Measurements from ENCODE around the gene TMEM100. TPM values are rescaled to one million over a fixed set of nuclear protein-coding genes. Genes with fewer than 3 reads are reported as not detected.
"Not testable (repeated sequence)": the region's sequence is repeated elsewhere in the genome, so short reads cannot be mapped to it uniquely, and the experiment has no call there.

The TMEM100 gene
- total RNA-seq, 1 experiment from 2014 or later: 1.7 TPM

DNA sequence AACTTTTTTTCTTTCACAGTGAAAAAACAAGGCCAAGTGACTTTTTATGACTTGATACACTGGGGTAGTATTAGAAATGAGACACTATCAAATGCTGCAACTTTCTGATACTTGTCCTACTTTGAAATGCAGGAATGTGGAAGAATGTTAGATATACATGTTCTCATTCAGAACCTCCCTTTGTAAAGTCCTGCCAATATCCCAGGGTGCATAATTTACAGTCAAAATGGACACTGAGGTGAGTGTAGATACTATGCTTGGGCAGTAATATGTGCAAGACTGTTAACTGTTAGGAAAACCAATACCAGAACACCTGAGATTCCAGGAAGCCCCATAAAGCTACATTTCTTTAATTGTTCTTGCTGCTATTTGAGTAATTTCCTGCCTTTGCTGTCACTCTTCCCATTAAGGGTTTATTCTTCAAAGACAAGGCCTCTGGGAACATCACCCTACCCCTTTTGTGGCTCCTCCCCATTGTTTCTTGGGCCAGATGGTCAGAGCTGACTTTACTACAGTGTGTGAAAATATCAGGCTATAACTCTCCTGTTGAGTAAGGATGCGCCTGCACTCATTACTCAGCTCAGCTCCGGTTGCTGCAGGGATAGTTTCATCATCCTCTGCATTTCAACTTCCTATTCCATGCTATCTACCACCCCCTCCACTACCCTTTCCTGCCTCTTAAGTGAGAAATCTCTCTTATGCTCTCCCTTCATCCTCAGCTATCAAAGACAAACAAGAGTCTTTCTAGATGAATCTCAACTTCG, 48.7 kb downstream of the TMEM100 start:
- no peaks in the 10 kb centered on the region for H3K9me3 Mint-ChIP-seq (ENCODE audit: unreplicated experiment)
- peak; percentile 70 for DNase-seq (ENCODE audit: unreplicated experiment)
- POLR2A ChIA-PET: no interaction called here
- intact Hi-C loops (cut with micrococcal nuclease): no loop called here
- H3K27ac Mint-ChIP-seq (ENCODE audit: low read depth, unreplicated experiment): peak overlapping the region; percentile 46
- H3K27me3 Mint-ChIP-seq (ENCODE audit: insufficient read depth, unreplicated experiment): peaks cover 16% of the 10 kb centered on the region
- peaks cover 19% of the 10 kb centered on the region for H3K4me1 Mint-ChIP-seq (ENCODE audit: insufficient read depth, unreplicated experiment)
- TF ChIP-seq, protein P1, sequence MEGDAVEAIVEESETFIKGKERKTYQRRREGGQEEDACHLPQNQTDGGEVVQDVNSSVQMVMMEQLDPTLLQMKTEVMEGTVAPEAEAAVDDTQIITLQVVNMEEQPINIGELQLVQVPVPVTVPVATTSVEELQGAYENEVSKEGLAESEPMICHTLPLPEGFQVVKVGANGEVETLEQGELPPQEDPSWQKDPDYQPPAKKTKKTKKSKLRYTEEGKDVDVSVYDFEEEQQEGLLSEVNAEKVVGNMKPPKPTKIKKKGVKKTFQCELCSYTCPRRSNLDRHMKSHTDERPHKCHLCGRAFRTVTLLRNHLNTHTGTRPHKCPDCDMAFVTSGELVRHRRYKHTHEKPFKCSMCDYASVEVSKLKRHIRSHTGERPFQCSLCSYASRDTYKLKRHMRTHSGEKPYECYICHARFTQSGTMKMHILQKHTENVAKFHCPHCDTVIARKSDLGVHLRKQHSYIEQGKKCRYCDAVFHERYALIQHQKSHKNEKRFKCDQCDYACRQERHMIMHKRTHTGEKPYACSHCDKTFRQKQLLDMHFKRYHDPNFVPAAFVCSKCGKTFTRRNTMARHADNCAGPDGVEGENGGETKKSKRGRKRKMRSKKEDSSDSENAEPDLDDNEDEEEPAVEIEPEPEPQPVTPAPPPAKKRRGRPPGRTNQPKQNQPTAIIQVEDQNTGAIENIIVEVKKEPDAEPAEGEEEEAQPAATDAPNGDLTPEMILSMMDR (IDR thresholded peaks at IDR 0.05; ENCODE audit: unreplicated experiment): no peak
- no peaks in the 10 kb centered on the region for H3K36me3 Mint-ChIP-seq (ENCODE audit: insufficient read depth, unreplicated experiment)
- H3K4me3 Mint-ChIP-seq (ENCODE audit: unreplicated experiment): no peak overlapping the region
- no TSS peak for BruUV-seq (replicated peaks)
- CTCF ChIA-PET: interaction anchor here (1.0 kb wide), 1 partner anchor 80 kb away, joined by 3 read pairs; no protein-coding TSS in a partner anchor

DNA sequence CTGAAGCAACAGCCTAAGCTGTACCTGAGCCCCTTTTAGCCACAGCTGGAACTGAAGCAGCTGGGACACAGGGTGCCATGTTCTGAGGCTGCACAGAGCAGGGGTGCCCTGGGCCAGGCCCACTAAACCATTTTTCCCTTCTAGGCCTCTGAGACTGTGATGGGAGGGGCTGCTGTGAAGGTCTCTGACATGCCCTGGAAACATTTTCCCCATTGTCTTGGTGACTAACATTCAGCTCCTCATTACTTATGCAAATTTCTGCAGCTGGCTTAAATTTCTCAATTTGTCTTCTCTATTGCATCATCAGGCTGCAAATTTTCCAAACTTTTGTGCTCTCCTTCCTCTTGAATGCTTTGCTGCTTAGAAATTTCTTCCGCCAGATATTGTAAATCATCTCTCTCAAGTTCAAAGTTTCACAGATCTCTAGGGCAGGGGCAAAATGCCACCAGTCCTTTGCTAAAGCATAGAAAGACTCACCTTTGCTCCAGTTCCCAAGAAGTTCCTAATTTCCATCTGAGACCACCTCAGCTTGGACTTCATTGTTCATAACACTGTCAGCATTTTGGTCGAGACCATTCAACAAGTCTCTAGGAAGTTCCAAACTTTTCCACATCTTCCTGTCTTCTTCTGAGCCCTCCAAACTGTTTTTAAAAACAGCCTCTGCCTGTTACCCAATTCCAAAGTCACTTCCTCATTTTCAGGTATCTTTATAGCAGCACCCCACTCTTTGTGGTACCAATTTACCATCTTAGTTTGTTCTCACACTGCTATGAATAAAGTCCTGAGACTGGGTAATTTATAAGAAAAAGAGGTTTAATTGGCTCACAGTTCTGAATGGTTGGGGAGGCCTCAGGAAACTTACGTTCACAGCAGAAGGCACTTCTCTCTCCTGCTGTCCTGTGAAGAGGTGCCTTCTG, 49.8 kb downstream of the TMEM100 start:
- Mint-ChIP-seq H3K9me3 (ENCODE audit: unreplicated experiment) (no peaks in the 10 kb centered on the region), H3K27me3 (ENCODE audit: insufficient read depth, unreplicated experiment) (peaks cover 19% of the 10 kb centered on the region), H3K36me3 (ENCODE audit: insufficient read depth, unreplicated experiment) (no peaks in the 10 kb centered on the region), H3K27ac (ENCODE audit: low read depth, unreplicated experiment) (peak overlapping the region; percentile 42), H3K4me3 (ENCODE audit: unreplicated experiment) (no peak overlapping the region), H3K4me1 (ENCODE audit: insufficient read depth, unreplicated experiment) (peaks cover 19% of the 10 kb centered on the region)
- ChIA-PET CTCF (interaction anchor here (0.7 kb wide), 1 partner anchor 1041 kb away, joined by 3 read pairs; no protein-coding TSS in a partner anchor), POLR2A (interaction anchor here (0.7 kb wide), 1 partner anchor 63 kb away, joined by 3 read pairs; no protein-coding TSS in a partner anchor)
- no TSS peak for BruUV-seq (replicated peaks)
- intact Hi-C loops (cut with micrococcal nuclease): no loop called here
- TF ChIP-seq, protein P1 (IDR thresholded peaks at IDR 0.05; ENCODE audit: unreplicated experiment): no peak
- DNase-seq (ENCODE audit: unreplicated experiment): peak; percentile 11

DNA sequence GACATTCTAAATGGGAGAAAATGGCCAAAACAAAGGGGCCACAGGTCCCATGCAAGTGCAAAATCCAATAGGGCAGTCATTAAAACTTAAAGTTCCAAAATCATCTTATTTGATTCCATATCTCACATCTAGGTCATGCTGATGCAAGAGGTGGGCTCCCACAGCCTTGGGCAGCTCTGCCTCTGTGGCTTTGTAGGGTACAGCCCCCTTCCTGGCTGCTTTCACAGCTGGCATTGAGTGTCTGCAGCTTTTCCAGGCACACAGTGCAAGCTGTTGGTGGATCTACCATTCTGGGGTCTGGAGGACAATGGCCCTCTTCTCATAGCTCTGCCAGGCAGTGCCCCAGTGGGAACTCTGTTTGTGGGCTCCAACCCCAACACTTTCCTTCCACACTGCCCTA, 50.7 kb downstream of the TMEM100 start:
- DNase-seq (ENCODE audit: unreplicated experiment); H3K36me3 Mint-ChIP-seq (ENCODE audit: insufficient read depth, unreplicated experiment); intact Hi-C loops (cut with micrococcal nuclease); H3K27ac Mint-ChIP-seq (ENCODE audit: low read depth, unreplicated experiment); BruUV-seq (replicated peaks); H3K9me3 Mint-ChIP-seq (ENCODE audit: unreplicated experiment); H3K4me3 Mint-ChIP-seq (ENCODE audit: unreplicated experiment); POLR2A ChIA-PET: not testable (repeated sequence)
- CTCF ChIA-PET: interaction anchor here (0.7 kb wide), 1 partner anchor 1040 kb away, joined by 3 read pairs; no protein-coding TSS in a partner anchor
- H3K4me1 Mint-ChIP-seq (ENCODE audit: insufficient read depth, unreplicated experiment): peaks cover 19% of the 10 kb centered on the region
- H3K27me3 Mint-ChIP-seq (ENCODE audit: insufficient read depth, unreplicated experiment): peaks cover 19% of the 10 kb centered on the region

Other genes with a start within 250 kb of the TMEM100 start
- gene SMIM36, start 211.4 kb downstream of the TMEM100 start, total RNA-seq (2022): not detected in 2 replicates
- gene PCTP, start 28.2 kb upstream of the TMEM100 start, total RNA-seq (2022): 10.2 and 11.9 TPM in 2 replicates

Measured in MCF 10A (cell line).